HG02798 (cell line): Measurements from ENCODE around the gene RECK.
"Not testable (repeated sequence)": the region's sequence is repeated elsewhere in the genome, so short reads cannot be mapped to it uniquely, and the experiment has no call there.

ENCODE experiments used
- ATAC-seq: cut with Tn5 transposase; IDR thresholded peaks from one replicate; pipeline ENCODE4 v1.9.1; 2021; ENCODE audit warnings: mild to moderate bottlenecking; ENCODE audit not compliant: unreplicated experiment, poor library complexity

Gene RECK

GRCh38 chr9:36036780-36037548, at the start of gene RECK:
RECK (plus strand) TSS chr9:36036913; CDS start chr9:36036999, 86 bp downstream.
- ATAC-seq = peak; percentile 85

- ATAC-seq = no peak
Measured at GRCh38 chr9:35990155-35990554, 46.6 kb upstream of the RECK start.

GRCh38 chr9:35993136-35993535, 43.6 kb upstream of the RECK start:
- not testable (repeated sequence) for ATAC-seq

GRCh38 chr9:35993976-35994720, 42.6 kb upstream of the RECK start:
- no peak for ATAC-seq

GRCh38 chr9:35994959-35995358, 41.8 kb upstream of the RECK start:
- ATAC-seq = no peak

GRCh38 chr9:35996358-35996970, 40.2 kb upstream of the RECK start:
- no peak for ATAC-seq

GRCh38 chr9:35997016-35997415, 39.7 kb upstream of the RECK start:
- not testable (repeated sequence) for ATAC-seq

GRCh38 chr9:35998333-35998732, 38.4 kb upstream of the RECK start:
- ATAC-seq = no peak

GRCh38 chr9:36005891-36006290, 30.8 kb upstream of the RECK start:
- no peak for ATAC-seq

- ATAC-seq = no peak
Measured at GRCh38 chr9:36006549-36007315, 30.0 kb upstream of the RECK start.

- ATAC-seq = no peak
Measured at GRCh38 chr9:36007316-36007708, 29.4 kb upstream of the RECK start.

- no peak for ATAC-seq
Measured at GRCh38 chr9:36007852-36008251, 28.9 kb upstream of the RECK start.

GRCh38 chr9:36008774-36009300, 27.9 kb upstream of the RECK start:
- no peak for ATAC-seq

GRCh38 chr9:36011379-36011778, 25.3 kb upstream of the RECK start:
- no peak for ATAC-seq

- ATAC-seq = no peak
Measured at GRCh38 chr9:36017278-36017677, 19.4 kb upstream of the RECK start.

- ATAC-seq = no peak
Measured at GRCh38 chr9:36018129-36018528, 18.6 kb upstream of the RECK start.

GRCh38 chr9:36018891-36019720, 17.6 kb upstream of the RECK start:
- no peak for ATAC-seq

GRCh38 chr9:36021968-36022367, 14.7 kb upstream of the RECK start:
- no peak for ATAC-seq

GRCh38 chr9:36023260-36024048, 13.3 kb upstream of the RECK start:
- ATAC-seq = no peak
